DND-41 (cell line): Measurements from ENCODE around the gene FOXP1.

Experiments
- ATAC-seq: fragments of 200-7000 bp; cut with Tn5 transposase; 3 replicates; pipeline ENCODE4 v1.9.1; 2021; ENCODE audit warnings: low read depth; ENCODE audit not compliant: insufficient read depth
- DNase-seq: peaks from one replicate; pipeline ENCODE4 v3.0.0-alpha.2; 2020
- H2AFZ ChIP-seq: 2 replicates; pipeline ENCODE4 v1.6.0; 2012; ENCODE audit warnings: low read depth, low read length
- H3K27ac ChIP-seq: 2 replicates; pipeline ENCODE4 v1.5.1; 2012; ENCODE audit warnings: low read length, inconsistent platforms
- H3K27me3 ChIP-seq: fragments of 200-600 bp; sonication (generic); 2 replicates; pipeline ENCODE4 v1.6.0; 2012; ENCODE audit warnings: low read length, mild to moderate bottlenecking, inconsistent platforms; ENCODE audit not compliant: insufficient read depth, poor library complexity
- H3K36me3 ChIP-seq: 2 replicates; pipeline ENCODE4 v1.5.1; 2012; ENCODE audit warnings: low read length, inconsistent platforms; ENCODE audit not compliant: insufficient read depth
- H3K4me1 ChIP-seq: 2 replicates; pipeline ENCODE4 v1.5.1; 2012; ENCODE audit warnings: mild to moderate bottlenecking, low read length; ENCODE audit not compliant: insufficient read depth
- H3K4me2 ChIP-seq: 2 replicates; pipeline ENCODE4 v1.6.0; 2012; ENCODE audit warnings: mild to moderate bottlenecking, moderate library complexity, low read length, inconsistent platforms; ENCODE audit not compliant: insufficient read depth
- H3K4me3 ChIP-seq, 2 experiments: fragments of 200-600 bp in 1 of 2; shearing (Covaris generic) in 1 of 2; 2 replicates each; pipeline ENCODE4 v1.5.1; 2012 to 2016; ENCODE audit warnings: inconsistent platforms in 2 of 2, low read length in 2 of 2, mild to moderate bottlenecking in 2 of 2, low read depth in 1 of 2, moderate library complexity in 1 of 2
- H3K79me2 ChIP-seq: 2 replicates; pipeline ENCODE4 v1.6.0; 2012; ENCODE audit warnings: low read length, inconsistent platforms; ENCODE audit not compliant: insufficient read depth
- H3K9ac ChIP-seq: 2 replicates; pipeline ENCODE4 v1.6.0; 2012; ENCODE audit warnings: low read depth, mild to moderate bottlenecking, inconsistent platforms, low read length, moderate library complexity
- H3K9me3 ChIP-seq: 2 replicates; pipeline ENCODE4 v1.5.1; 2012; ENCODE audit warnings: low read length, moderate library complexity, mild to moderate bottlenecking, inconsistent platforms; ENCODE audit not compliant: insufficient read depth, severe bottlenecking
- H4K20me1 ChIP-seq: 2 replicates; pipeline ENCODE4 v1.6.0; 2012; ENCODE audit warnings: low read length; ENCODE audit not compliant: insufficient read depth
- CTCF ChIP-seq: IDR thresholded peaks from 2 replicates; pipeline ENCODE4 v1.5.1; 2012; ENCODE audit warnings: borderline replicate concordance, low read length, moderate library complexity, mild to moderate bottlenecking; ENCODE audit not compliant: poor library complexity, severe bottlenecking; ENCODE audit errors: extremely low read depth
- EZH2 ChIP-seq: IDR thresholded peaks from 3 replicates; pipeline ENCODE4 v1.6.1; 2012; ENCODE audit warnings: borderline replicate concordance, low read depth, mild to moderate bottlenecking, moderate library complexity, low read length, inconsistent platforms; ENCODE audit not compliant: severe bottlenecking

Gene FOXP1

GRCh38 chr3:70963431-70964275 lies 619.9 kb downstream of the FOXP1 start:
- H3K9ac ChIP-seq, result no peak overlapping the region
- TF ChIP-seq EZH2 (no peak), CTCF (no peak)
- no peak overlapping the region for H2AFZ ChIP-seq
- ATAC-seq, result no peak
- H3K36me3 ChIP-seq, result peaks cover 89% of the 10 kb centered on the region
- no peak overlapping the region for H3K27ac ChIP-seq
- no peak overlapping the region for H3K4me2 ChIP-seq
- H3K27me3 ChIP-seq, result no peaks in the 10 kb centered on the region
- no peaks in the 10 kb centered on the region for H3K9me3 ChIP-seq
- DNase-seq, result no peak
- no peaks in the 10 kb centered on the region for H3K4me1 ChIP-seq
- H3K4me3 ChIP-seq, result no peak overlapping the region
- H3K79me2 ChIP-seq, result no peaks in the 10 kb centered on the region
- H4K20me1 ChIP-seq, result 0 out of 2 replicates have a peak, but pooled peaks cover 4% of the 10 kb centered on the region

- TF ChIP-seq CTCF (no peak), EZH2 (no peak)
- Histone ChIP-seq H3K9me3 (no peaks in the 10 kb centered on the region), H3K27me3 (no peaks in the 10 kb centered on the region), H3K9ac (no peak overlapping the region), H3K4me1 (no peaks in the 10 kb centered on the region), H2AFZ (no peak overlapping the region), H3K4me3 (no peak overlapping the region), H4K20me1 (0 out of 2 replicates have a peak, but pooled peaks cover 4% of the 10 kb centered on the region), H3K4me2 (no peak overlapping the region), H3K79me2 (no peaks in the 10 kb centered on the region), H3K36me3 (peaks cover 67% of the 10 kb centered on the region), H3K27ac (no peak overlapping the region)
- DNase-seq, result no peak
- no peak for ATAC-seq
Observed at GRCh38 chr3:70959506-70960291, 623.8 kb downstream of the FOXP1 start.

- no peak for ATAC-seq
- H3K4me3 ChIP-seq, result no peak overlapping the region
- no peaks in the 10 kb centered on the region for H3K4me1 ChIP-seq
- no peaks in the 10 kb centered on the region for H3K9me3 ChIP-seq
- no peak overlapping the region for H3K9ac ChIP-seq
- no peak overlapping the region for H3K27ac ChIP-seq
- no peaks in the 10 kb centered on the region for H3K79me2 ChIP-seq
- no peak for DNase-seq
- no peaks in the 10 kb centered on the region for H3K27me3 ChIP-seq
- TF ChIP-seq CTCF, result no peak
- TF ChIP-seq EZH2, result no peak
- H3K36me3 ChIP-seq, result peaks cover 2% of the 10 kb centered on the region; the same call in 1 of the 2 replicates
- H4K20me1 ChIP-seq, result no peaks in the 10 kb centered on the region
- H2AFZ ChIP-seq, result no peak overlapping the region
- no peak overlapping the region for H3K4me2 ChIP-seq
Observed at GRCh38 chr3:70952033-70952747, 631.3 kb downstream of the FOXP1 start.
